ENCODE results near the gene TFDP2. TPM values are rescaled to one million over a fixed set of nuclear protein-coding genes. Genes with fewer than 3 reads are reported as not detected.

TFDP2 gene
- total RNA-seq, 1 donor = 28.5 TPM

GRCh38 chr3:141955175-141955574 is 194.2 kb downstream of the TFDP2 start:
- no peak for TF ChIP-seq CTCF (IDR thresholded peaks at IDR 0.05; ENCODE audit: insufficient read depth, low read length)
- H3K4me3 ChIP-seq (ENCODE audit: low read depth, low read length) = no peak overlapping the region
- DNase-seq (ENCODE audit: low read depth) = no peak

- H3K4me3 ChIP-seq (ENCODE audit: low read depth, low read length) = no peak overlapping the region
- DNase-seq (ENCODE audit: low read depth) = no peak
- no peak for TF ChIP-seq CTCF (IDR thresholded peaks at IDR 0.05; ENCODE audit: insufficient read depth, low read length)
These were observed 196.7 kb downstream of the TFDP2 start for GRCh38 chr3:141952611-141953010.

- DNase-seq (ENCODE audit: low read depth) = no peak
- no peak overlapping the region for H3K4me3 ChIP-seq (ENCODE audit: low read depth, low read length)
- TF ChIP-seq CTCF (IDR thresholded peaks at IDR 0.05; ENCODE audit: insufficient read depth, low read length) = no peak
These were observed 198.5 kb downstream of the TFDP2 start for GRCh38 chr3:141950572-141951493.

- no peak overlapping the region for H3K4me3 ChIP-seq (ENCODE audit: low read depth, low read length)
- no peak for TF ChIP-seq CTCF (IDR thresholded peaks at IDR 0.05; ENCODE audit: insufficient read depth, low read length)
- no peak for DNase-seq (ENCODE audit: low read depth)
These were observed 199.4 kb downstream of the TFDP2 start for GRCh38 chr3:141949972-141950371.

- no peak for DNase-seq (ENCODE audit: low read depth)
- TF ChIP-seq CTCF (IDR thresholded peaks at IDR 0.05; ENCODE audit: insufficient read depth, low read length) = no peak
- H3K4me3 ChIP-seq (ENCODE audit: low read depth, low read length) = no peak overlapping the region
These were observed 199.9 kb downstream of the TFDP2 start for GRCh38 chr3:141949399-141949798.

GRCh38 chr3:141945726-141946485 is 203.4 kb downstream of the TFDP2 start:
- no peak for DNase-seq (ENCODE audit: low read depth)

More at GRCh38 chr3:141945726-141946485, 203.4 kb downstream of the TFDP2 start:
- no peak overlapping the region for H3K4me3 ChIP-seq (ENCODE audit: low read depth, low read length)
- TF ChIP-seq CTCF (IDR thresholded peaks at IDR 0.05; ENCODE audit: insufficient read depth, low read length) = no peak
